HL-60/S4 treated with retinoic acid at 250 ng/mL for 4 days and 3 days (cell line): ENCODE measurements around the gene OBSL1.

Experiments used
- in situ Hi-C: fragments of 300-500 bp; cut with MboI; formaldehyde crosslinking; loops from 2 replicates; pipeline ENCODE4 v1.7.0; 2022; ENCODE audit warnings: low sequenced_read_pairs

The OBSL1 gene

DNA sequence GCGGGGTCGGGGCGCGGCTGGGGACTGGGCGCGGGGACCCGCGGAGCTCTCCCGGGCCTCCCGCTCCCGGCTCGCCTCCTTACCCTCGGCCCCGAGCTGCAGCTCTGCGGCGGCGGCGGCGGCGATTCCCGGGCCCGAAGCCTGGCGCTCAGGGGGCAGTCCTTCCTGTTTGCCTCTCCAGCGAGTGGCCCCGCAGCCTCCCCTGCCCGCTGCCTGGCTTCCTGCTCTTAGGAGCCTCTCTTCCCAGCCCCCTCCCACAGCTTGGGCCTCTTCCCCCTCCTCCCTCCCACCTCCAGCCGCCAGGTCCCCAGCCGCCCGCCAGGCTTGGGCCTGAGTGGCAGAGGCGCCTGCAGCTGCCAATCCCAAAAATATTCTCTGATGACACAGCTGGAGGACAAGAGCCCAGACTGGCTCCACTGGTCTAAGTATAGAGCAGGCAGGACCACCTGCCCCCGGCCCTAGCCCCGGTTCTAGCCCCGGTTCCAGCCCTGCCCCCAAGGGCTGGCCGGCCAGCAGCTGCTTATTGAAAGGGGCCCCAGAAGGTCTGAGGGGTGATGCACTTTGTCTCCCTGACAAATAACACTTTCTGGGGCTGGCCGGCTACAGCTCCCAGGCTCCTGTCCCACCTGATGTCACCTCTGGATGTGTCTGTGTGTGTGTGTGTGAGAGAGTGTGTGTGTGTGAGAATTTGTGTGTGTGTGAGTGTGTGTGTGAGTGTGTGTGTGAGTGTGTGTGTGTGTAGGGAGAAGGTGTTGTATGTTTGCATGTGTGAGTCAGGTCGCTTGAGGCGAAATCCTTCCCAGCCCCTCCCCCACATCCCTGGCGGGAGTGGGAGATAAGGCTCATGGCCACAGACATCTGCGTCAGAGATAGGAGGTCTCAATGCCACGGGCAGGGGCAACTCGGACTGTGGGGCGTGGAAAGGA lies at the start of gene OBSL1:
Gene OBSL1, minus strand, starts transcription at position 229 of the 926 bp plus-strand sequence. CDS start 307 bp downstream, outside the sequence.
- in situ Hi-C loops = no loop called here

DNA sequence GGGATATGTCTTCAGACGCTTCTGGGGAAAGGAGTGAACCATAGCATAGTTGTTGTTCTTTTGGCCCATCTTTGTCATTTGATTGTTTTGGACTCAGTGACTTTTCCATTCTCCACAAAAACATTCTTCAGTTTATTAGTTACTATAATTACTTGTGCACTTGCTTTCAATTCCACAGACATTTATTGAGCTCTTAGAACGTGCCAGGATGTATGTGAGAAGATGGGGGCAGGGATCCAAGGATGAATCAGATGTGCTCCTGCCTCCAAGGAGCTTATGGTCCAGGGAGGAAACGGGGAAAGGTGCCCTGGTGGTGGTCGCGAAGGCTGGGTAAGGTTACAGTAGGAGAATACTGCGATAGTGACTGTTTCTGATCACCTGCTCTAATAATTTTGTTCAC lies 49.2 kb upstream of the OBSL1 start:
- in situ Hi-C loops = no loop called here

DNA sequence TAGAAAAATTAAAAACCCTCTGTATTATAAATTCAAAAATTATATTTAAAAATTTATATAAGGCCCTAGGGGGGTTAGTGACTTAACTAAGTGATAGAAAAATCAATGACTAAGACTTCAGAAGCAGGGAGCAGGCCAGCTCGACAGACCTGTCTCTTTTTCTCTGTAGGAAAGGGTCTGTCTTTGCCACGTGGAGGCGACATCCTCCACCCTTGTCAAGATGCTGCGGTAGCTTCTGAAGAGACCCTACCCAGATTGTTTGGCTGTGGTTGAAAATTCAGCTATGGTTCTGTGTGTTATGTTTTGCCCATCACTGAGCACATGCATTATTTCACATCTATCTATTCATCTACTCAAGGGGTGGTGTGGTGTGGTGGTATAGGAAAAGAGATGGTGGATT lies 47.9 kb upstream of the OBSL1 start:
- in situ Hi-C loops = no loop called here

DNA sequence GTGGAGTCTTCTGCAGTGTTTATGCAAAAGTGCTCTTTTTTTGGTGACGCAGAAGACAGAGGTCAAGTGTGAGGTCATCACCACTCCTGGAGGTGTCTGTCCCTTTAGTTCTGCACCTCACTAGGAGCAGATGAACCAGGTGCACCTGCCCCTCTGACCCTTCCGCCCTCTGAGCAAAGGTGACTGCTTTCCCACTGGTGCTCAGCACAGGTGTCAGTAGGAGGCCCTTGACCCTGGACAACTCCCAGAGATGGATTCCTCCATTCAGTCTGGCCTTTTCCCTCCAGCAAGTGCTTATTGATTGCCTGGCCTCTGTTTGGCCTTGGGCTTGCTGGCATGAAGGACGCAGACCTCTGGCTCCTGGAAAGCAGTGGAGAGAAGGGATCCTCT lies 47.4 kb upstream of the OBSL1 start:
- in situ Hi-C loops = no loop called here

DNA sequence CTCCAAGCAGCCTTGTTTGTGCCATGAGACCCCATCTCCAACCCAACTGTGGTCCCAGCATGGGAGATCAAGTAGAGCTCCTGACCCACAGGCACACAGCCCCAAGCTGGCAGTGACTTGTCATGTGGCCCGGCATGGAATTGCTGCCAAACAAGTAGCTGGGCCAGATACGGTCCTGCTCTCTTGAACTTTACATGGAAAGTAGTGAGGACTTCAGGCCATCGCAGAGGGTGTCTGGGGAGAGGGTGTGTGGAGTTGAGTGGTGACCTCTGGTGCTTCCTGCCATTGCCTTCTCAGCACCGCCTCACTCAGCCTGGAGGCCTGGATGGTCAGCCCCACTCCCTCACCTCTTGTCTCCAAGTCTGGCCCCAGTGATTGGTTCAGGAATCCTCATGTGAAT lies 45.2 kb upstream of the OBSL1 start:
- in situ Hi-C loops = no loop called here

DNA sequence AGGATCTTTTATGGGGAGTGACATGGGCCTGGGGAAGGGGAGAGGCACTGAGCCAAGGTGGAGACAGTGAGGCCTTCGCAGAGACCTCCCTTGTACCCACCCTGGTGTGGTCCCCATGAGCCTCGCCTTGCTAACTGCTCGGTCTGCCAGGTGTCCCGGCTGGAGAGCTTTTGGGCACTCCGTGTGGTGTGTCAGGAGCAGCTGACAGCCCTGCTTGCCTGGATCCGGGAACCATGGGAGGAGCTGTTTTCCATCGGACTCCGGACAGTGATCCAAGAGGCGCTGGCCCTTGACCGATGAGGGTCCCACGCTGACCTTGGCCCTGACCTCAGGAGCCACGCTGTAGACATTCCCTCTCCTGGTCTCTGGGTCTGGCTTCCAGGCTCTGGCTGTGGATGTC lies 44.6 kb upstream of the OBSL1 start:
- in situ Hi-C loops = no loop called here

DNA sequence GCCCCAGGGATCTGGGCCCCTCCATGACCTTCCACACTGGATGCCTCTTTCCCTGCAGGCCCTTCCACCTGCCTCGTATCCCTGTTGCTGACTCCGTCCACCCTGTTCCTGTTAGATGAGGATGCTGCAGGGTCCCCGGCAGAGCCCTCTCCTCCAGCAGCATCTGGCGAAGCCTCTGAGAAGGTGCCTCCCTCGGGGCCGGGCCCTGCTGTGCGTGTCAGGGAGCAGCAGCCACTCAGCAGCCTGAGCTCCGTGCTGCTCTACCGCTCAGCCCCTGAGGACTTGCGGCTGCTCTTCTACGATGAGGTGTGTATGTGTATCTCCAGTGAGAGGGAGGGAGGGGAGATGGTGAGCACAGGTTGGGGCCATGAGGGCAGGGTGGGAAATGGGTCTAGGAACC lies 43.7 kb upstream of the OBSL1 start:
- in situ Hi-C loops = no loop called here

DNA sequence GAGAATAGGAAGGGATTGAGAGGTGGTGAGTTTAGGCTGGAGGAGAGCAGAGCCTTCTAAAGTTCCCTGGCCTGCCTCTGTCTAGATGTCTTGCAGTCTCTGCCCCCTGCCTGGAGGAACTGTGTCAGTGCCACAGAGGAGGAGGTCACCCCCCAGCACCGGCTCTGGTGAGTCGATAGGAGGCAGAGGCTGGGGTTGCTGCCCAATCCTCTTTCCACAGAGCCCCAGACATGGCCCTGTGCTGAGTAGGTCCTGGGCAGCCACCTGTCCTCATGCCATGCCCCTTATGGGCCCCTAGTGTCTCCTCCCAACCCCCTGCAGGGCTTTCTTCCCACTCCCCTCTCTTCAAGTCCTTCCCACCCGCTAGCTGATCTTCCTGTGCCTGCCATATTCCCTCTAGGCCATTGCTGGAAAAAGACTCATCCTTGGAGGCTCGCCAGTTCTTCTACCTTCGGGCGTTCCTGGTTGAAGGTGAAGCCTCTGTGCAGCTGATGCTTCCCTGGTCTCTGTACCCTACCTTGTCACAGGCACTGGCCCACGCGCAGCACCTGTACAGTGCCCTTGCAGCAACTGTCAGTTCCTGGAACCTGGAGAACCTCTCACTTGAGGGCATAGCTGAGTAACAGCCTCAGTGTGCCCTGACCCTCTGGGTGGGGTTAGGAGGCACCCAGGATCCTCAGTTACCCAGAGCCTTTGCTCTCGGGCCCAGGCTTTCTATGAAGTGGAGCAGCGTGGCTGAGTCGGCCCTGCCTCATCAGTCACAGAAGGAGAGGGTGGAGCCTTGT lies 42.9 kb upstream of the OBSL1 start:
- in situ Hi-C loops = no loop called here

DNA sequence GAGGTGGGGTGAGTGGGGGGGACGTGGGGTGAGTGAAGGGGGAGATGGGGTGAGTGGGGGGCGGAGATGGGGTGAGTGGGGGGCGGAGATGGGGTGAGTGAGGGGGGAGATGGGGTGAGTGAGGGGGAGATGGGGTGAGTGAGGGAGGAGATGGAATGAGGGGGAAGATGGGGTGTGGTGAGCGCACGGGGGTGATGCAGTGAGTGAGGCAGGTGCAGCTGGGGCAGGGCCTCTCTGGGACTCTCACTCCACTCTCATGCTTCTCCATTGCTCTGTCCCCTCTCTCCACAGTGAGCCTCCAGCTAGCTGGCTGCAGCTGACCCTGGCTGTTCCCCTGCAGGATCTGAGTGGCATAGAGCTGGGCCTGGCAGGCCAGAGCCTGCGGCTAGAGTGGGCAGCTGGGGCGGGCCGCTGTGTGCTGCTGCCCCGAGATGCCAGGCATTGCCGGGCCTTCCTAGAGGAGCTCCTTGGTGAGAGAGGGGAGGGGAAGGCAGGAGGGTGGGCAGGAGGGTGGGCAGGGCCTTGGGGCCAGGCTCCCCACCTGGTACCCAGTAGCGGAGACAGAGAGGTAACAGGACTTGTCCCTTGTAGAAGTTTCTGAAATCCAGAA lies 42.2 kb upstream of the OBSL1 start:
- in situ Hi-C loops = no loop called here

DNA sequence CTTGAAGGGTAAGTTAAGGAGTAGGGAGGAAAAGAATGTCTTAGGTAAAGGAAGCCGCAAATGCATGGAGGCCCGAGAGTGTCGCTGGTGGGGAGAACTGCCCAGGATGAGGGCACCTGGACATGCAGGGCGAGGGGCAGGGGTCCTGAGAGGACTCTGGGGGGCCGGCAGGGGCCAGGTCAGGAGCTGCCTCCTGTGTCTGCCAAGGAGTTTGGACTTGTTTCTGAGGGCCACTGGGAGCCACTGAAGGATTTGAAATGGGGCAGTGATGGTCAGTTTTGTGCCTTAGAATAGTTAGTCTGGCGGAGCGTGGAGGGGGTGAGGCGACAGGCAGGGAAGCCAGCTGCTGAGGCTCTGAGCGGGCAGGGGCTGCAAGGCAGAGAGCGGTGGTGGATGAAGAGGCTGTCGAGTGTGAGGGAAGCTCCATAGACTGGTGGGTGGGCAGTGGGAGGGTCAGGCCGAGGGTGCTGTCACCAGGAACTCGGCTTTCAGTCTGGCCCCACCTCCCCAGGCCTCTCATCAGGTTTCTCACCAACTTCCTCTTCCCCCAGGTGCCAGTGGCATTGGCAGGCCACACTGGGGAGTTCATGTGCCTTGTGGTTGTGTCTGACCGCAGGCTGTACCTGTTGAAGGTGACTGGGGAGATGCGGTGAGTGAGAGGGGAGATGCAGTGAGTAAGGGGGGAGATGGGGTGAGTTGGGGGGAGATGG lies 41.4 kb upstream of the OBSL1 start:
- in situ Hi-C loops = no loop called here

DNA sequence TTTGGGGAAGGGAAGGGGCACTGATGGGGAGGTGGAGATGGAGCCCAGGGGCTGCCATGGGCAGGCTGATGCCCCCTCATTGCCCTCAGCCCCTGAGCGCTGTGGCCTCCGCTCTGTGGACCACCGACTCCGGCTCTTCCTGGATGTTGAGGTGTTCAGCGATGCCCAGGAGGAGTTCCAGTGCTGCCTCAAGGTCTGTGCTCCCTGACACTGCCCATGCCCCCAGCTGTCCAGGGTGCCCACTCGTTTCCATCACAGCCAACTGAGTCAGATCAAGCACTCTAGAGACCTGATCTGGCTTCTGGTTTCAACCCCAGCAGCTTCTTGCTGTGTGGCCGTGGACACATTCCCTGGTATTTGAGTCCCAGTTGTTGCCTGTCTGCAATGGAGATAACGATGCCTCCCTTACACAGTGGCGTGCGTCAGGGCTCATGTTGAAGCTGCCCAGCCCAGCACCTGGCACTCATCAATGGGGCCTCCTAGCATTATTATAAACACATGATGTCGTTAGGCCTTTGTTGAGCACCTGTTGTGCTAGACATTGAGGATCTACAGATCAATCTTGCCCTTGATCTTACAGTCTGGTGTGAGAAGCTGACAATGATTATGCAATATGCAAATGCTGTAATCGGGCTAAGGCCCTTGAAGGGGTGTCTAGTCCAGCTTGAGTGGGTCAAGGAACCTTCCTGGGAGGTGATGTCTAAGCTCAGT lies 40.7 kb upstream of the OBSL1 start:
- in situ Hi-C loops = no loop called here

DNA sequence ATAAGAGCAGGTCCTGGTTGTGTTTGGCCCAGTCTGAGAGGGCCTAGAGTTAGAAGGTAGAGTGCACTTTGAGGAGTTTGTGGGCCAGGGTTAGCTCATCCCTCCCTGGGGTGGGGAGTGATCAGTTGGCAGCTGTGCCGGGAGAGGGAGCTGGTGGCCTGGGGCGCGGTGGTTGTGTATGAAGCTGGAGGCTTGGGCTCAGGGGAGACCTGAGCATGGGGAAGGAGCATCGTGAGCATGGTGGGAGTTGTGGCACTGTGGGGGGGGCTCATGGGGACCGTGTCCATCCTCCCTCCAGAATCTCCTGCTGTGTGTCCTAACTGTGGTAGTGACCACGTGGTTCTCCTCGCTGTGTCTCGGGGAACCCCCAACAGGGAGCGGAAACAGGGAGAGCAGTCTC lies 40.0 kb upstream of the OBSL1 start:
- in situ Hi-C loops = no loop called here

DNA sequence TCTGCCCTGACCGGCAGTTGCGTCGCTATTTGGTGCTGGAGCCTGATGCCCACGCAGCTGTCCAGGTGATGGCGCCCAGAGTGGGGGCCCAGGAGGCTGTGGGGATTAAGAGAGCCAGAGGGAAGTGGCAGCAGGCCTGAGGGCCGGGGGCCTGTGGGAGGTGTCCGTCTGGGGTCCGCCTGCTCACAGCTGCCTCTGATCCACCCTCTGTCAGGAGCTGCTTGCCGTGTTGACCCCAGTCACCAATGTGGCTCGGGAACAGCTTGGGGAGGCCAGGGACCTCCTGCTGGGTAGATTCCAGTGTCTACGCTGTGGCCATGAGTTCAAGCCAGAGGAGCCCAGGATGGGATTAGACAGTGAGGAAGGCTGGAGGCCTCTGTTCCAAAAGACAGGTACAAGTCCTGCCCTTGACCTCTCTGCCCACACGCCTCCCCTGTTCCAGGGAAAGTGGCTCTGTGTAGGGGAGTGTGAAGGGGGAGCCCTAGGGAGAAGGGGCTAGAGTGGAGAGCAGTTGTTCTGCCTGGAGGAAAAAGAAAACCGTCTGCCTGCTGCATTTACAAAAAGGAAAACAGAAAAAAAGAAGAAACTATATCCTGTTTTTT lies 37.9 kb upstream of the OBSL1 start:
- in situ Hi-C loops = no loop called here

DNA sequence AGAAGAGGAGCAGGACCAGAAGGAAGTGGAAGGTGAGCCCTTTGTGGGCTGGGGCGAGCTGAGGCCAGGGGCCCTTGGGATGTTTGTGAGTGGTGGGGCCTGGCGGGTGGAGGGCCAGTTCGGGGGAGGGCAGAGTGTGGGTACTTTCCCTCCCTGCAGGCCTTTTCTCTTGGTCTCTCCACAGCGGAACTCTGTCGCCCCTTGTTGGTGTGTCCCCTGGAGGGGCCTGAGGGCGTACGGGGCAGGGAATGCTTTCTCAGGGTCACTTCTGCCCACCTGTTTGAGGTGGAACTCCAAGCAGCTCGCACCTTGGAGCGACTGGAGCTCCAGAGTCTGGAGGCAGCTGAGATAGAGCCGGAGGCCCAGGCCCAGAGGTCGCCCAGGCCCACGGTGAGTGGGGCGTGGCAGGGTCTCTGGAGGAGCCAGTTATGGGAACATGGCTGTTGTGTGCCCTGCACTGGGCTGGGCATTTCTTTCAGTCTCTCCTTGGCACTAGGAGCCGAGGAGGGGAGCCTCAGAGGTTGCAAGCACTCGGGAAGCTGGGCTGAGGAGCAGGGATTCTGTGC lies 37.1 kb upstream of the OBSL1 start:
- in situ Hi-C loops = no loop called here

DNA sequence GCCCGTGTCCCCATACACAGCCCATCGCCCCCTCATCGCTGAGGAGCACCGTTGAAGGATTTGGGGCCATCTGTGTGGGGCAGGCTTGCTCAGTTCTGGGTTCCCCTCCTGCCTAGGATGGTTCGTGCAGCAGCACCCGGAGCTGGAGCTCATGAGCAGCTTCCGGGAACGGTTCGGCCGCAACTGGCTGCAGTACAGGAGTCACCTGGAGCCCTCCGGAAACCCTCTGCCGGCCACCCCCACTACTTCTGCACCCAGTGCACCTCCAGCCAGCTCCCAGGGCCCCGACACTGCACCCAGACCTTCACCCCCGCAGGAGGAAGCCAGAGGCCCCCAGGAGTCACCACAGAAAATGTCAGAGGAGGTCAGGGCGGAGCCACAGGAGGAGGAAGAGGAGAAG lies 36.6 kb upstream of the OBSL1 start:
- in situ Hi-C loops = no loop called here

DNA sequence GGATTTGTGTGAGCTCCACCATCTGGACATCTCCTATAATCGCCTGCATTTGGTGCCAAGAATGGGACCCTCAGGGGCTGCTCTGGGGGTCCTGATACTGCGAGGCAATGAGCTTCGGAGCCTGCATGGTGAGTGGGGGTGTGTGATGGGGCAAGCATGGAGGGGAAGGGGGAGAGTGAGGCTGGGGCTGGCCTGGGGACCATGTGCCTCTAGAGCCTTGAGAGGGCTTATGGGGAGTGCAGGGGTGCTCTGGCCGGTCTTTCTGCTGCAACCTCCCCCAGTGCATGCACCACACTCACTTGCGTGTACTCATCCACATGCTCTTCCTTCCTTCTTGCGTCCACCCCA lies 34.2 kb upstream of the OBSL1 start:
- in situ Hi-C loops = no loop called here

DNA sequence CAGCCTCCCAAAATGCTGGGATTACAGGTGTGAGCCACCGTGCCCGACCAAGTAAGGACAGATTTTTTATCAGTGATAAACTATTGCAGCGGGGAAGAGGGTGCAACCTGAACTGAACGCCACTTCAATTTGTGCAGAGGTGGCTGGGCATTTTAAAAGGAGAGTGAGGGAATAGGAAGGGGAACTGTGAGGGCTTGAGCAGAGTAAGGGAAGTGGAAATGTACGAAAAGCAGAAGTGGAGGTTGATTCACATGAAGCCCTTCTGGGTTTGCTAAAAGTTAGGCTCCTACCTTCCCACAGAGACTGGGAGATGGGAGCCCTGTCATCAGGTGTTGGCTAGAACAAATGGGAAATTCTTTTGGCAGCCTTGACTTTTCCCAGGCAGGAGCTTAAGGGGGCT lies 32.4 kb upstream of the OBSL1 start:
- in situ Hi-C loops = no loop called here

DNA sequence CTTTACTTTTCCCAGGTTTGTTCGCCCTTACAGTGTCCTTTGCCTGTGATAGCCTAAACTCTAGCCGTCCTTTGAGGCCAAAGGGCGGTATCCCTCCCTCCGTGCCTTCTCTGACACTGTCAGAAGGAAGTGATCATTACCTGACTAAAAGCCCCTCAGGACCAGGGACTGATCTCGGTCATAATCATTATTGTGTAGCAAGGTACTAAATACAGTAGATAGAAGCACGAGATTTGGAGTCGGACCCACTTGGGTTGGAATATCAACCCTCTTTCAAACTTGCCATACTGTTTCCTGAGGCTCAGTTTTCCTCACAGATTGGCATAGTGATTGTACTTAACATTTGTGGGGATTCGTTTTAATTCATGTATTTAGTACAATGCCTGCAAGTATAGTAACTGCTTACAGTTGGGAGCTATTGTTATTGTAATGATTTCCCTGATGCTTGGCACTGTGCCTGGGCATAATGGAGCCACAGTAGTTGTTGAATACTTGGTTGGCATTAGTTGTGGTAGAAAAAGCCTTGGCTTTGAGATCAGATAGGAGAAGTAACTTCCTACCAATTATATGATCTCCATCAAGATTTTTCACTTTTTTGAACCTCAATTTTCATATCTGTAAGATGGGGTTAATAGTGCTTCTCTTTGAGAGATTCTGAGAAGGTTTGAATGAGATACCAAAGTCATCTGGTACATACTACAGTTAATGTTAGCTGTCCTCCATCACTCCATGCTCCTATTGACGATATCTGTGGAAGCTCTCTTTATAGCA lies 27.2 kb upstream of the OBSL1 start:
- in situ Hi-C loops = no loop called here
